ENCODE measurements around the gene MAEA. TPM values are rescaled to one million over a fixed set of nuclear protein-coding genes. Genes with fewer than 3 reads are reported as not detected.

Gene MAEA
- total RNA-seq, 2 donors from 2014 or later = 65.8 to 124 TPM

DNA sequence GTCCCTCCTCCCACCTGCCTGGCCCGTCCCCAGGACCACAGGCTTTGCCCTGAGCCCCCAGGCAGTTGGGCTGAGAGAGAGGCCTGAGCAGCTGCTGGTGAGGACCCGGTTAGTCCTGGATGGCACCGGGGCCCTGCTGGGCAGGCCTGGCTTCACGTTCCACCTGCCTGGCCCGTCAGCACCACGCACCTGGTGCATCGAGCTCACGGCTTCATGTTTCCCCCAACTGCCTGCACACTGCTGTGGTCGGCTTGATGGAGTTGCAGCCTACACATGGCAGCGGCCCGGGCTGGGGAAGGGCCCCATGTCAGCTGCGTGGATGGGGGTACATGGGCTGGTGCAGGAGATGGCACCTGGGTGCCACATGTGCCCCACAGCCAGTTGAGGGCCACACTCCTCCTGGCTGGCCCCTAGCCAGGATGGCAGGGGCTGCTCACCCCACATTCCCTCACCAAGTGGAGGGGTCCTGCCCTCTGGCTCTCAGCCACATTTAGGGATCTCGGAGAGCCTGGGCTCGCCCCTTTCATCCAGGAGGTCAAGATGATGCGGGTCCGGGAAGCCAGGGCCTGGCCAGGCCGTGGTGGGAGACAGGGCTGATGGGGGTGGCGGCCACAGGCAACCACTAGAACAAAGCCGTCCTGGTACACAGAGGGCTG, 88.0 kb downstream of the MAEA start:
- no peaks in the 10 kb centered on the region for H3K27me3 ChIP-seq
- TF ChIP-seq, protein P1, sequence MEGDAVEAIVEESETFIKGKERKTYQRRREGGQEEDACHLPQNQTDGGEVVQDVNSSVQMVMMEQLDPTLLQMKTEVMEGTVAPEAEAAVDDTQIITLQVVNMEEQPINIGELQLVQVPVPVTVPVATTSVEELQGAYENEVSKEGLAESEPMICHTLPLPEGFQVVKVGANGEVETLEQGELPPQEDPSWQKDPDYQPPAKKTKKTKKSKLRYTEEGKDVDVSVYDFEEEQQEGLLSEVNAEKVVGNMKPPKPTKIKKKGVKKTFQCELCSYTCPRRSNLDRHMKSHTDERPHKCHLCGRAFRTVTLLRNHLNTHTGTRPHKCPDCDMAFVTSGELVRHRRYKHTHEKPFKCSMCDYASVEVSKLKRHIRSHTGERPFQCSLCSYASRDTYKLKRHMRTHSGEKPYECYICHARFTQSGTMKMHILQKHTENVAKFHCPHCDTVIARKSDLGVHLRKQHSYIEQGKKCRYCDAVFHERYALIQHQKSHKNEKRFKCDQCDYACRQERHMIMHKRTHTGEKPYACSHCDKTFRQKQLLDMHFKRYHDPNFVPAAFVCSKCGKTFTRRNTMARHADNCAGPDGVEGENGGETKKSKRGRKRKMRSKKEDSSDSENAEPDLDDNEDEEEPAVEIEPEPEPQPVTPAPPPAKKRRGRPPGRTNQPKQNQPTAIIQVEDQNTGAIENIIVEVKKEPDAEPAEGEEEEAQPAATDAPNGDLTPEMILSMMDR (IDR thresholded peaks at IDR 0.05) = no peak
- H3K4me3 ChIP-seq = no peak overlapping the region
- DNase-seq = no peak
- no peak overlapping the region for H3K27ac ChIP-seq
- no peak overlapping the region for H3K9ac ChIP-seq (ENCODE audit: low read depth in 2 of 2, low read length in 2 of 2)
- no peaks in the 10 kb centered on the region for H3K9me3 ChIP-seq
- intact Hi-C loops (cut with DNase I) = no loop called here
- no peaks in the 10 kb centered on the region for H3K4me1 ChIP-seq
- H3K36me3 ChIP-seq = no peaks in the 10 kb centered on the region

DNA sequence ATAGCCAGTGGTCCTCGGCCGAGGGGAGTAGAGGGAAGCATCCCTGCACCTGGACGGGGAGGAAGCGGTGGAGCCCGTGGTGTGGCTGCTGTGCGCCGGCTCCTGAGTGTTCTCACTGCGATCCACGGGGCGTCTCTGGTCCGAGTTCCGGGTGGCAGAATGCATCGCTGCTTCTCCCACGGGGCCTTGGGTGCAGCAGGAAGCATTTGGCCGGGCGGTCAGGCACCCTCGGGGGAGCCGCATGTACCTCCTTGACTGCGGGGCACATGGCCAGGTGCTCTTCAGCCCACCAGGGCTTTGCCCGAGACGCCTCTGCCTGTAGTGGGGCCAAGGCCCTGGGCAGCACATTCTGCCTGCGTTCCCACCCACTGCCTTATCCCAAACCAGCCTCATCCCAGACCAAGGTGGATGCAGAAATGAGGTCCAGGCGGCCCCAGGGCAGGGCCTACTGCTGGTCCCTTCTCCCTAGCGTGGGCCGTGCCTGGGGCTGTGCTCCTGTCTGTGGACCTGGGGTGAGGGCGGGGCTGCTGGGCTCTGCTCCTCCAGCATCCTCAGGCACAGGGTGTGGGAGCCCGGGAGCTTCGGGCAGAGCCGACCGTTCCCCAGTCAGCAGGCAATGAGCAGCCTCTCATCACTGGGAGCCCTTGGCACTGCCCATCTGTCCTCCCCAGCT, 89.0 kb downstream of the MAEA start:
- H3K4me3 ChIP-seq = no peak overlapping the region
- DNase-seq = no peak
- H3K4me1 ChIP-seq = no peaks in the 10 kb centered on the region
- intact Hi-C loops (cut with DNase I) = no loop called here
- no peaks in the 10 kb centered on the region for H3K27me3 ChIP-seq
- no peaks in the 10 kb centered on the region for H3K9me3 ChIP-seq
- TF ChIP-seq, protein P1 (IDR thresholded peaks at IDR 0.05) = no peak
- H3K36me3 ChIP-seq = no peaks in the 10 kb centered on the region
- no peak overlapping the region for H3K27ac ChIP-seq
- no peak overlapping the region for H3K9ac ChIP-seq (ENCODE audit: low read depth in 2 of 2, low read length in 2 of 2)

DNA sequence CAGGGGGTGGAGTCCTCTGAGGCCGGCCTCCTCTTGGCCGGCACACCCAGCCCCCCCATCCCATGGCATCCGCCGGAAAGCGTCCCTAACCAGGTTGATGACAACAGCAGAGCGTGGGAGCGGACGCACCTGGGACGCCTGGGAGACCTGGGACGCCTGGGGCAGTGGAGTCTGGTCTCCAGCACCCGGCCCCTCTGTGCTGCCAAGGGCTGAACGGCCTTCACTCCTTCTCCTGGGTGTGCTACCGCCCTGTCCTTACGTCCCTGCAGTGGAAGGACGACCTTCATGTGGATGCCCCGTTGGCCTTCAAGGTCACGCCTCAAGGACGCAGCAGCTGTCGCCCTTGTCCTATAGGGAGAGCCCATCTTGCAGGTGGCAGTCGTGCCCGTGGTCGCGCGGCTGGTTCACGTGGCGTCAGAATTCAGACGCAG, 89.7 kb downstream of the MAEA start:
- Histone ChIP-seq H3K36me3 (no peaks in the 10 kb centered on the region), H3K27ac (no peak overlapping the region), H3K4me1 (no peaks in the 10 kb centered on the region), H3K4me3 (no peak overlapping the region), H3K9me3 (no peaks in the 10 kb centered on the region), H3K9ac (ENCODE audit: low read depth in 2 of 2, low read length in 2 of 2) (no peak overlapping the region), H3K27me3 (no peaks in the 10 kb centered on the region)
- TF ChIP-seq, protein P1 (IDR thresholded peaks at IDR 0.05) = no peak
- intact Hi-C loops (cut with DNase I) = no loop called here
- no peak for DNase-seq

DNA sequence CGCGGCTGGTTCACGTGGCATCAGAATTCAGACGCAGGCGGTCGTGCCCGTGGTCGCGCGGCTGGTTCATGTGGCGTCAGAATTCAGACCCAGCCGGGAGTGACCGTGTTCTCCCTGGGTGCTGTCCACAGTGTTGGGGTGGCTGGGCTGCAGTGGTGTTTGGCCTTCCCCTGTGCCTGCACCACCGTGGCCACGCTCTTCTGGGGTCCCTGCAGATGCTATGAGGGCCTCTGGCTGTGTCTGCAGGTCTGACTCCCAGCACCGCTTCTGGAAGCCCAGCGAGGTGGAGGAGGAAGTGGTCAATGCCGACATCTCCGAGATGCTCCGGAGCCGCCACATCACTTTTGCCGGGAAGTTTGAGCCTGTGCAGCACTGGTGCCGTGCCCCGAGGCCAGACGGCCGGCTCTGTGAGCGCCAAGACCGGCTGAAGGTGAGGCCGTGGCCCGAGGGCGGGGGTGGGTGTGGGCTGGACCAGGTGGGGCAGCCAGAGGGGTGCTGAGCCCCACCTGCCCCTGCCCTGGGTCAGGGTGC, 90.2 kb downstream of the MAEA start:
- no peak for DNase-seq
- intact Hi-C loops (cut with DNase I) = no loop called here
- TF ChIP-seq, protein P1 (IDR thresholded peaks at IDR 0.05) = no peak
- no peaks in the 10 kb centered on the region for H3K27me3 ChIP-seq
- H3K4me3 ChIP-seq = no peak overlapping the region
- H3K9ac ChIP-seq (ENCODE audit: low read depth in 2 of 2, low read length in 2 of 2) = no peak overlapping the region
- no peaks in the 10 kb centered on the region for H3K36me3 ChIP-seq
- H3K27ac ChIP-seq = no peak overlapping the region
- H3K9me3 ChIP-seq = no peaks in the 10 kb centered on the region
- H3K4me1 ChIP-seq = no peaks in the 10 kb centered on the region

DNA sequence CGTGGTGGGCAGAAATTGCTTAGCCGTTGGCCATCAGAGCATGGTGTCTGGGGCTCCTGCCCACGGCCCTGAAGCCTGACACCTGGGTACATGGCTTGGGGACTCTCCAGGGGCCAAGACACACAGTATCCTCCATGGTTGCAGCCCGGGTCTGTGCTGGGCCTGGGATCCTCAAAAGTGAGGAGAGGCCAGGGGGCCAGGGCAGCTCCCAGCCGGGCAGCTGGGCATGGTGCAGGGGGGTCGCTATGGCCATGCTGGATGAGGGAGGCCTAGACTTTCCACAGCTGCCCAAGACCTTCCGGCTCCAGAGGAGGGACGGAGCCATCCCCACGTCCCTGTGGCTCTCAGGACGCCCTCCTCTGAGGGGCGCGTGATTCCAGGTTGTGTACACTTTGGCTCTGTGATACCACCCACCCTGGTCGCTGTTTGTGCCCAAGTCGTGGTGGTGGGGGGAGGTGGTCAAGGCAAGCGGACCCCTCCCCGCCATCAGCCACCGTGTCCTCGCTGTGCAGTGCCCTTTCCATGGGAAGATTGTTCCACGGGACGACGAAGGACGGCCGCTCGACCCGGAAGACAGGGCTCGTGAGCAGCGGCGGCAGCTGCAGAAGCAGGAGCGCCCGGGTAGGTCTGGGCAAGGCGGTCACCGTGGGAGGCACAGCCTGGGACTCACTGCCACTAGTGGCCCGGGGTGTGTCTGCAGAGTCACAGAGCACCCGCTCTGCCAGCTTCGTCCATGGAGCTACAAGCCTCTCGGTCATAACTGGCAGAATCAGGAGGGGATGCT, 90.9 kb downstream of the MAEA start:
- TF ChIP-seq, protein P1 (IDR thresholded peaks at IDR 0.05) = no peak
- no peaks in the 10 kb centered on the region for H3K9me3 ChIP-seq
- intact Hi-C loops (cut with DNase I) = no loop called here
- H3K9ac ChIP-seq (ENCODE audit: low read depth in 2 of 2, low read length in 2 of 2) = no peak overlapping the region
- DNase-seq = no peak
- H3K4me1 ChIP-seq = no peaks in the 10 kb centered on the region
- no peak overlapping the region for H3K4me3 ChIP-seq
- no peaks in the 10 kb centered on the region for H3K27me3 ChIP-seq
- no peak overlapping the region for H3K27ac ChIP-seq
- no peaks in the 10 kb centered on the region for H3K36me3 ChIP-seq
